HEK293T (cell line): ENCODE results near the gene MSMP.

Experiments
- BHLHE40 ChIP-seq: fragments of 450-650 bp; IDR thresholded peaks from 2 replicates; pipeline ENCODE4 v1.6.1; 2016; ENCODE audit warnings: mild to moderate bottlenecking, moderate library complexity, borderline replicate concordance
- CTBP1 ChIP-seq: fragments of 450-650 bp; IDR thresholded peaks from 2 replicates; pipeline ENCODE4 v1.6.1; 2016; ENCODE audit warnings: borderline replicate concordance
- ELF4 ChIP-seq: fragments of 450-650 bp; IDR thresholded peaks from 2 replicates; pipeline ENCODE4 v1.6.1; 2017; ENCODE audit warnings: antibody characterized with exemption
- FOXA1 ChIP-seq: fragments of 450-650 bp; IDR thresholded peaks from 2 replicates; pipeline ENCODE4 v1.6.1; 2016; ENCODE audit warnings: mild to moderate bottlenecking
- FOXK2 ChIP-seq: fragments of 450-650 bp; IDR thresholded peaks from 2 replicates; pipeline ENCODE4 v1.6.1; 2016; ENCODE audit warnings: mild to moderate bottlenecking
- FOXM1 ChIP-seq: fragments of 450-650 bp; IDR thresholded peaks from 2 replicates; pipeline ENCODE4 v1.6.1; 2017; ENCODE audit warnings: mild to moderate bottlenecking, borderline replicate concordance
- HDGF ChIP-seq: fragments of 450-650 bp; IDR thresholded peaks from 2 replicates; pipeline ENCODE4 v1.6.1; 2017; ENCODE audit warnings: antibody characterized with exemption, borderline replicate concordance
- L3MBTL2 ChIP-seq: fragments of 450-650 bp; conservative IDR thresholded peaks from 2 replicates; pipeline ENCODE4 v1.6.1; 2016; ENCODE audit warnings: mild to moderate bottlenecking
- NFRKB ChIP-seq: fragments of 450-650 bp; IDR thresholded peaks from 2 replicates; pipeline ENCODE4 v1.6.1; 2016; ENCODE audit warnings: mild to moderate bottlenecking, moderate library complexity
- SP1 ChIP-seq: fragments of 450-650 bp; IDR thresholded peaks from 2 replicates; pipeline ENCODE4 v1.6.1; 2017
- SUZ12 ChIP-seq: fragments of 450-650 bp; IDR thresholded peaks from 2 replicates; pipeline ENCODE4 v1.6.1; 2016; ENCODE audit warnings: mild to moderate bottlenecking
- TARDBP ChIP-seq: fragments of 450-650 bp; IDR thresholded peaks from 2 replicates; pipeline ENCODE4 v1.6.1; 2016
- ZNF384 ChIP-seq: fragments of 450-650 bp; IDR thresholded peaks from 2 replicates; pipeline ENCODE4 v1.6.1; 2016
- TF ChIP-seq, protein P1 (sequence below): fragments of 450-650 bp; IDR thresholded peaks from 2 replicates; pipeline ENCODE4 v1.6.1; 2016

DNA sequence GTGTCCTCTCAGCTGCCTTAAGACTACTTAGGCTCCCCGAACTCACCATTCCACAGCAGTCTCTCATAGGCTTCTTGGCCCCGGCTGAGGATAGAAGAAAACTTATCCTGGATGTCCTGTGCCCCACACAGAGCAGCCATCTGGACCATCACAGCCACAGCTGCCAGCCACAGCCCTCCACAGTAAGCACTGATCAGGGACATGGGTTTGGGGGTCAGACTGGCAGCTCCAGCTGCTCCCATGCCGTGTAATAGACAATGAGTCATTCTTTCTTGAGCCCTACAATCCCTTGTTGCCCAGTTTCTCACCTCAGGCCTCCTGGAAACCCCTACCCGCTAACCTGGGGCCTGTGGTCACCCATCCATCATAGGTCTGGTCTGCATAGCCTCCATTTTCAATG, 15.9 kb downstream of the MSMP start:
- no peak for TF ChIP-seq FOXK2
- TF ChIP-seq SP1, result no peak
- no peak for TF ChIP-seq FOXM1
- no peak for TF ChIP-seq BHLHE40
- no peak for TF ChIP-seq SUZ12
- TF ChIP-seq, protein P1, sequence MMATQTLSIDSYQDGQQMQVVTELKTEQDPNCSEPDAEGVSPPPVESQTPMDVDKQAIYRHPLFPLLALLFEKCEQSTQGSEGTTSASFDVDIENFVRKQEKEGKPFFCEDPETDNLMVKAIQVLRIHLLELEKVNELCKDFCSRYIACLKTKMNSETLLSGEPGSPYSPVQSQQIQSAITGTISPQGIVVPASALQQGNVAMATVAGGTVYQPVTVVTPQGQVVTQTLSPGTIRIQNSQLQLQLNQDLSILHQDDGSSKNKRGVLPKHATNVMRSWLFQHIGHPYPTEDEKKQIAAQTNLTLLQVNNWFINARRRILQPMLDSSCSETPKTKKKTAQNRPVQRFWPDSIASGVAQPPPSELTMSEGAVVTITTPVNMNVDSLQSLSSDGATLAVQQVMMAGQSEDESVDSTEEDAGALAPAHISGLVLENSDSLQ, result no peak
- TF ChIP-seq TARDBP, result no peak
- no peak for TF ChIP-seq CTBP1
- no peak for TF ChIP-seq ZNF384
- no peak for TF ChIP-seq HDGF
- TF ChIP-seq NFRKB, result no peak
- no peak for TF ChIP-seq FOXA1
- TF ChIP-seq ELF4, result no peak
- no peak for TF ChIP-seq L3MBTL2
